ENCODE measurements around the gene ANK3.

GRCh38 chr10:60367431-60367830 is 22.2 kb downstream of the ANK3 start:
- no peak for TF ChIP-seq RAD21 (conservative IDR thresholded peaks at IDR 0.05)
- TF ChIP-seq CTCF (IDR thresholded peaks at IDR 0.05; ENCODE audit: poor library complexity, severe bottlenecking), result no peak
- no peak for TF ChIP-seq POLR2AphosphoS5 (IDR thresholded peaks at IDR 0.05)
- no peak for TF ChIP-seq EP300 (conservative IDR thresholded peaks at IDR 0.05; ENCODE audit: poor library complexity, severe bottlenecking)
- TF ChIP-seq EZH2 (IDR thresholded peaks at IDR 0.05; ENCODE audit: borderline replicate concordance, insufficient read depth, low read length, poor library complexity, severe bottlenecking), result no peak
- TF ChIP-seq MXI1 (conservative IDR thresholded peaks at IDR 0.05; ENCODE audit: poor library complexity, severe bottlenecking), result no peak
- TF ChIP-seq SMC3 (conservative IDR thresholded peaks at IDR 0.05; ENCODE audit: poor library complexity), result no peak
- no peak for TF ChIP-seq TAF1 (IDR thresholded peaks at IDR 0.05; ENCODE audit: low read depth)
